Activated naive CD8-positive, alpha-beta T cell treated with anti-CD3 and anti-CD28 coated beads, Interleukin-2, amount 50 U/mL, for 16 hours (primary cell): Measurements from ENCODE around the gene MBD1.
A peak's percentile ranks its signal among the peaks of the same experiment; 100 is the strongest.
"Not testable (repeated sequence)": the region's sequence is repeated elsewhere in the genome, so short reads cannot be mapped to it uniquely, and the experiment has no call there.

ENCODE experiments used
- DNase-seq: peaks from one replicate; pipeline ENCODE4 v3.0.0-alpha.2; 2020; ENCODE audit warnings: low read depth, low spot score

The MBD1 gene

GRCh38 chr18:50273203-50274043 is 7.9 kb downstream of the MBD1 start:
- no peak for DNase-seq

GRCh38 chr18:50272568-50272967 is 8.8 kb downstream of the MBD1 start:
- no peak for DNase-seq

GRCh38 chr18:50268022-50268747 is 13.1 kb downstream of the MBD1 start:
- peak; percentile 53 for DNase-seq

- peak; percentile 75 for DNase-seq
These were observed 15.0 kb downstream of the MBD1 start, which contains the start of gene CFAP53 for GRCh38 chr18:50266248-50266704. CFAP53 (minus strand) TSS chr18:50266495; CDS start chr18:50266404, 91 bp downstream.

GRCh38 chr18:50262977-50263376 is 18.3 kb downstream of the MBD1 start:
- DNase-seq, result no peak

- DNase-seq, result no peak
These were observed 30.4 kb downstream of the MBD1 start for GRCh38 chr18:50250935-50251334.

GRCh38 chr18:50249576-50249975 is 31.7 kb downstream of the MBD1 start:
- no peak for DNase-seq

GRCh38 chr18:50247561-50247960 is 33.8 kb downstream of the MBD1 start:
- no peak for DNase-seq

GRCh38 chr18:50241768-50242167 is 39.6 kb downstream of the MBD1 start:
- DNase-seq, result not testable (repeated sequence)

GRCh38 chr18:50240080-50240563 is 41.2 kb downstream of the MBD1 start:
- DNase-seq, result no peak

GRCh38 chr18:50232419-50232818 is 48.9 kb downstream of the MBD1 start:
- no peak for DNase-seq

- DNase-seq, result no peak
These were observed 49.7 kb downstream of the MBD1 start for GRCh38 chr18:50231621-50232020.

GRCh38 chr18:50220249-50220648 is 61.1 kb downstream of the MBD1 start:
- not testable (repeated sequence) for DNase-seq
